GM18861 (cell line): ENCODE results near the gene JPT1.
"Not testable (repeated sequence)": the region's sequence is repeated elsewhere in the genome, so short reads cannot be mapped to it uniquely, and the experiment has no call there.

ENCODE experiments used
- ATAC-seq: cut with Tn5 transposase; IDR thresholded peaks from one replicate; pipeline ENCODE4 v1.9.1; 2021; ENCODE audit not compliant: unreplicated experiment

The JPT1 gene

GRCh38 chr17:75130632-75131277 lies 23.6 kb downstream of the JPT1 start:
- ATAC-seq = no peak

GRCh38 chr17:75130059-75130631 lies 24.2 kb downstream of the JPT1 start:
- ATAC-seq = no peak

- no peak for ATAC-seq
These were observed 24.7 kb downstream of the JPT1 start for GRCh38 chr17:75129576-75129975.

GRCh38 chr17:75128694-75129505 lies 25.4 kb downstream of the JPT1 start:
- ATAC-seq = no peak

- ATAC-seq = not testable (repeated sequence)
These were observed 26.4 kb downstream of the JPT1 start for GRCh38 chr17:75127936-75128335.

GRCh38 chr17:75126954-75127353 lies 27.4 kb downstream of the JPT1 start:
- ATAC-seq = no peak

GRCh38 chr17:75125984-75126383 lies 28.3 kb downstream of the JPT1 start:
- no peak for ATAC-seq

- no peak for ATAC-seq
These were observed 29.5 kb downstream of the JPT1 start for GRCh38 chr17:75124819-75125162.

GRCh38 chr17:75124041-75124818 lies 30.1 kb downstream of the JPT1 start:
- ATAC-seq = no peak

GRCh38 chr17:75118307-75118706 lies 36.0 kb downstream of the JPT1 start:
- no peak for ATAC-seq

GRCh38 chr17:75116737-75117136 lies 37.6 kb downstream of the JPT1 start:
- ATAC-seq = no peak

GRCh38 chr17:75115555-75115954 lies 38.8 kb downstream of the JPT1 start:
- no peak for ATAC-seq

GRCh38 chr17:75114552-75115314 lies 39.6 kb downstream of the JPT1 start:
- ATAC-seq = no peak

GRCh38 chr17:75113798-75114551 lies 40.3 kb downstream of the JPT1 start:
- peak; percentile 32 for ATAC-seq

GRCh38 chr17:75111777-75112335 lies 42.5 kb downstream of the JPT1 start:
- ATAC-seq = no peak

GRCh38 chr17:75110234-75110937 lies 43.9 kb downstream of the JPT1 start:
- no peak for ATAC-seq

GRCh38 chr17:75109407-75110233 lies 44.7 kb downstream of the JPT1 start, which contains the start of gene ARMC7:
ARMC7 (plus strand) TSS chr17:75109969; CDS start chr17:75110289, 320 bp downstream.
- ATAC-seq = peak; percentile 63

- no peak for ATAC-seq
These were observed 45.3 kb downstream of the JPT1 start for GRCh38 chr17:75109046-75109406.
